Stimulated activated memory B cell treated with anti-CD40 and anti-IgM and Interleukin-4, amounts not matched to agents 10 μg/mL and 1 μg/mL and 100 μg/mL, for 72 hours (primary cell): Measurements from ENCODE around the gene FBXO30.
A peak's percentile ranks its signal among the peaks of the same experiment; 100 is the strongest.

Experiments
- ATAC-seq: fragments of 150-1000 bp; cut with Tn5 transposase; 2 replicates; pipeline ENCODE4 v1.10.0; 2021
- H3K27ac Mint-ChIP-seq: one replicate; pipeline ENCODE4 v1.8.0; 2022; ENCODE audit warnings: mild to moderate bottlenecking, mixed read lengths
- H3K27me3 Mint-ChIP-seq: one replicate; pipeline ENCODE4 v1.8.0; 2022; ENCODE audit warnings: mixed read lengths
- H3K36me3 Mint-ChIP-seq: one replicate; pipeline ENCODE4 v1.8.0; 2022; ENCODE audit warnings: mixed read lengths
- H3K4me1 Mint-ChIP-seq: one replicate; pipeline ENCODE4 v1.8.0; 2022; ENCODE audit warnings: mixed read lengths
- H3K4me3 Mint-ChIP-seq: one replicate; pipeline ENCODE4 v1.8.0; 2022; ENCODE audit warnings: mild to moderate bottlenecking, moderate library complexity, mixed read lengths
- H3K9me3 Mint-ChIP-seq: one replicate; pipeline ENCODE4 v1.8.0; 2022; ENCODE audit warnings: mixed read lengths

FBXO30 gene

GRCh38 chr6:145814501-145815308 is at the start of gene FBXO30:
FBXO30 (minus strand) TSS chr6:145814795; CDS start chr6:145806405, 8,390 bp downstream.
- H3K27me3 Mint-ChIP-seq: no peaks in the 10 kb centered on the region
- peak within 1 kb of the TSS; percentile 93 for H3K27ac Mint-ChIP-seq
- peak; percentile 96 for ATAC-seq
- peaks cover 48% of the 10 kb centered on the region for H3K4me1 Mint-ChIP-seq
- H3K4me3 Mint-ChIP-seq: peak within 1 kb of the TSS; percentile 96
- no peaks in the 10 kb centered on the region for H3K9me3 Mint-ChIP-seq
- H3K36me3 Mint-ChIP-seq: no peaks in the 10 kb centered on the region

GRCh38 chr6:145863988-145864616 is 49.5 kb upstream of the FBXO30 start:
- ATAC-seq: peak; percentile 65

GRCh38 chr6:145863366-145863765 is 48.8 kb upstream of the FBXO30 start:
- no peak for ATAC-seq
- H3K4me3 Mint-ChIP-seq: no peak overlapping the region
- H3K9me3 Mint-ChIP-seq: peaks cover 8% of the 10 kb centered on the region
- H3K27me3 Mint-ChIP-seq: no peaks in the 10 kb centered on the region
- peak overlapping the region; percentile 48 for H3K27ac Mint-ChIP-seq
- peaks cover 51% of the 10 kb centered on the region for H3K4me1 Mint-ChIP-seq
- H3K36me3 Mint-ChIP-seq: peaks cover 18% of the 10 kb centered on the region

More at GRCh38 chr6:145863988-145864616, 49.5 kb upstream of the FBXO30 start:
- Mint-ChIP-seq H3K4me1 (peaks cover 51% of the 10 kb centered on the region), H3K27ac (peak overlapping the region; percentile 48), H3K4me3 (no peak overlapping the region), H3K27me3 (no peaks in the 10 kb centered on the region), H3K9me3 (peaks cover 8% of the 10 kb centered on the region), H3K36me3 (peaks cover 14% of the 10 kb centered on the region)

- peaks cover 25% of the 10 kb centered on the region for H3K36me3 Mint-ChIP-seq
- peaks cover 8% of the 10 kb centered on the region for H3K9me3 Mint-ChIP-seq
- no peaks in the 10 kb centered on the region for H3K27me3 Mint-ChIP-seq
- H3K4me1 Mint-ChIP-seq: peaks cover 25% of the 10 kb centered on the region
- no peak for ATAC-seq
- H3K27ac Mint-ChIP-seq: no peak overlapping the region
- no peak overlapping the region for H3K4me3 Mint-ChIP-seq
These were observed 46.0 kb upstream of the FBXO30 start for GRCh38 chr6:145860562-145860961.

GRCh38 chr6:145850671-145851070 is 36.1 kb upstream of the FBXO30 start:
- no peak overlapping the region for H3K27ac Mint-ChIP-seq
- no peaks in the 10 kb centered on the region for H3K9me3 Mint-ChIP-seq
- H3K36me3 Mint-ChIP-seq: peaks cover 22% of the 10 kb centered on the region
- ATAC-seq: no peak
- no peak overlapping the region for H3K4me3 Mint-ChIP-seq
- H3K4me1 Mint-ChIP-seq: no peaks in the 10 kb centered on the region
- H3K27me3 Mint-ChIP-seq: no peaks in the 10 kb centered on the region

GRCh38 chr6:145848541-145848940 is 33.9 kb upstream of the FBXO30 start:
- Mint-ChIP-seq H3K4me1 (no peaks in the 10 kb centered on the region), H3K36me3 (peaks cover 26% of the 10 kb centered on the region), H3K9me3 (no peaks in the 10 kb centered on the region), H3K27ac (no peak overlapping the region), H3K4me3 (no peak overlapping the region), H3K27me3 (no peaks in the 10 kb centered on the region)
- ATAC-seq: no peak

- H3K27me3 Mint-ChIP-seq: no peaks in the 10 kb centered on the region
- no peaks in the 10 kb centered on the region for H3K9me3 Mint-ChIP-seq
- peaks cover 26% of the 10 kb centered on the region for H3K36me3 Mint-ChIP-seq
- no peak overlapping the region for H3K27ac Mint-ChIP-seq
- no peaks in the 10 kb centered on the region for H3K4me1 Mint-ChIP-seq
- ATAC-seq: no peak
- no peak overlapping the region for H3K4me3 Mint-ChIP-seq
These were observed 31.0 kb upstream of the FBXO30 start for GRCh38 chr6:145845557-145845956.

GRCh38 chr6:145844933-145845540 is 30.4 kb upstream of the FBXO30 start:
- Mint-ChIP-seq H3K36me3 (peaks cover 22% of the 10 kb centered on the region), H3K4me1 (no peaks in the 10 kb centered on the region), H3K27ac (no peak overlapping the region), H3K9me3 (no peaks in the 10 kb centered on the region), H3K27me3 (no peaks in the 10 kb centered on the region), H3K4me3 (no peak overlapping the region)
- no peak for ATAC-seq

GRCh38 chr6:145842693-145843546 is 28.3 kb upstream of the FBXO30 start:
- Mint-ChIP-seq H3K27me3 (no peaks in the 10 kb centered on the region), H3K4me1 (no peaks in the 10 kb centered on the region), H3K27ac (no peak overlapping the region), H3K9me3 (no peaks in the 10 kb centered on the region), H3K4me3 (no peak overlapping the region), H3K36me3 (peaks cover 14% of the 10 kb centered on the region)
- ATAC-seq: no peak

- Mint-ChIP-seq H3K9me3 (no peaks in the 10 kb centered on the region), H3K36me3 (peaks cover 14% of the 10 kb centered on the region), H3K27me3 (no peaks in the 10 kb centered on the region), H3K4me3 (no peak overlapping the region), H3K27ac (no peak overlapping the region), H3K4me1 (no peaks in the 10 kb centered on the region)
- no peak for ATAC-seq
These were observed 27.1 kb upstream of the FBXO30 start for GRCh38 chr6:145841668-145842067.

GRCh38 chr6:145839653-145840052 is 25.1 kb upstream of the FBXO30 start:
- peaks cover 12% of the 10 kb centered on the region for H3K36me3 Mint-ChIP-seq
- H3K27ac Mint-ChIP-seq: no peak overlapping the region
- no peak for ATAC-seq
- H3K4me1 Mint-ChIP-seq: no peaks in the 10 kb centered on the region
- H3K27me3 Mint-ChIP-seq: no peaks in the 10 kb centered on the region
- no peak overlapping the region for H3K4me3 Mint-ChIP-seq
- no peaks in the 10 kb centered on the region for H3K9me3 Mint-ChIP-seq

GRCh38 chr6:145838305-145838704 is 23.7 kb upstream of the FBXO30 start:
- Mint-ChIP-seq H3K27ac (no peak overlapping the region), H3K4me3 (no peak overlapping the region), H3K36me3 (peaks cover 5% of the 10 kb centered on the region), H3K9me3 (no peaks in the 10 kb centered on the region), H3K27me3 (no peaks in the 10 kb centered on the region), H3K4me1 (no peaks in the 10 kb centered on the region)
- no peak for ATAC-seq

- Mint-ChIP-seq H3K9me3 (no peaks in the 10 kb centered on the region), H3K4me3 (no peak overlapping the region), H3K27me3 (no peaks in the 10 kb centered on the region), H3K36me3 (peaks cover 5% of the 10 kb centered on the region), H3K27ac (no peak overlapping the region), H3K4me1 (no peaks in the 10 kb centered on the region)
- ATAC-seq: no peak
These were observed 22.2 kb upstream of the FBXO30 start for GRCh38 chr6:145836772-145837171.

GRCh38 chr6:145836170-145836569 is 21.6 kb upstream of the FBXO30 start:
- Mint-ChIP-seq H3K9me3 (no peaks in the 10 kb centered on the region), H3K27ac (no peak overlapping the region), H3K27me3 (no peaks in the 10 kb centered on the region), H3K4me3 (no peak overlapping the region), H3K36me3 (peaks cover 5% of the 10 kb centered on the region), H3K4me1 (no peaks in the 10 kb centered on the region)
- no peak for ATAC-seq

- ATAC-seq: no peak
- H3K9me3 Mint-ChIP-seq: peaks cover 3% of the 10 kb centered on the region
- no peak overlapping the region for H3K27ac Mint-ChIP-seq
- no peak overlapping the region for H3K4me3 Mint-ChIP-seq
- no peaks in the 10 kb centered on the region for H3K4me1 Mint-ChIP-seq
- no peaks in the 10 kb centered on the region for H3K27me3 Mint-ChIP-seq
- H3K36me3 Mint-ChIP-seq: peaks cover 13% of the 10 kb centered on the region
These were observed 16.0 kb upstream of the FBXO30 start for GRCh38 chr6:145830612-145831011.
